ENCODE measurements around the gene TMPRSS4.

Gene TMPRSS4

GRCh38 chr11:118108513-118108912, 31.6 kb downstream of the TMPRSS4 start:
- DNase-seq = no peak

- no peak for DNase-seq
These were observed 32.4 kb downstream of the TMPRSS4 start for GRCh38 chr11:118109231-118109630.

GRCh38 chr11:118111019-118111743, 34.3 kb downstream of the TMPRSS4 start:
- DNase-seq = no peak

GRCh38 chr11:118111744-118112035, 34.8 kb downstream of the TMPRSS4 start:
- no peak for DNase-seq

- DNase-seq = no peak
These were observed 36.0 kb downstream of the TMPRSS4 start for GRCh38 chr11:118112711-118113430.

- DNase-seq = no peak
These were observed 37.4 kb downstream of the TMPRSS4 start for GRCh38 chr11:118114266-118114665.

- DNase-seq = no peak
These were observed 38.2 kb downstream of the TMPRSS4 start for GRCh38 chr11:118115048-118115447.

GRCh38 chr11:118117790-118118601, 41.1 kb downstream of the TMPRSS4 start:
- DNase-seq = no peak

- DNase-seq = no peak
These were observed 43.9 kb downstream of the TMPRSS4 start for GRCh38 chr11:118120793-118121192.

- DNase-seq = no peak
These were observed 48.2 kb downstream of the TMPRSS4 start for GRCh38 chr11:118124929-118125535.

- DNase-seq = no peak
These were observed 49.4 kb downstream of the TMPRSS4 start for GRCh38 chr11:118126082-118126838.

- DNase-seq = no peak
These were observed 51.4 kb downstream of the TMPRSS4 start for GRCh38 chr11:118128310-118128709.

GRCh38 chr11:118128721-118129470, 52.0 kb downstream of the TMPRSS4 start:
- DNase-seq = no peak

- no peak for DNase-seq
These were observed 52.7 kb downstream of the TMPRSS4 start for GRCh38 chr11:118129471-118130172.

GRCh38 chr11:118132385-118133151, 55.7 kb downstream of the TMPRSS4 start:
- DNase-seq = no peak

- DNase-seq = no peak
These were observed 56.9 kb downstream of the TMPRSS4 start for GRCh38 chr11:118133816-118134215.

- DNase-seq = no peak
These were observed 58.3 kb downstream of the TMPRSS4 start for GRCh38 chr11:118135051-118135795.

GRCh38 chr11:118135796-118136165, 58.9 kb downstream of the TMPRSS4 start:
- DNase-seq = no peak

GRCh38 chr11:118136341-118136740, 59.5 kb downstream of the TMPRSS4 start:
- DNase-seq = no peak

GRCh38 chr11:118136801-118137200, 59.9 kb downstream of the TMPRSS4 start:
- no peak for DNase-seq
